GM12865 (cell line): Measurements from ENCODE around the gene SERINC3.
A peak's percentile ranks its signal among the peaks of the same experiment; 100 is the strongest.

Source experiments
- DNase-seq: peaks from one replicate; pipeline ENCODE4 v3.0.0; 2010; ENCODE audit warnings: low read depth
- H3K4me3 ChIP-seq: 2 replicates; pipeline ENCODE4 v1.5.1; 2011; ENCODE audit warnings: mild to moderate bottlenecking, low read depth, low read length, control low read depth
- CTCF ChIP-seq: IDR thresholded peaks from 2 replicates; pipeline ENCODE4 v1.5.1; 2011; ENCODE audit warnings: low read length, control low read depth, low read depth, inconsistent platforms; ENCODE audit not compliant: insufficient read depth; ENCODE audit errors: missing control alignments

SERINC3 gene

GRCh38 chr20:44461803-44462174 lies 60.1 kb downstream of the SERINC3 start:
- no peak for TF ChIP-seq CTCF
- DNase-seq: no peak
- H3K4me3 ChIP-seq: no peak overlapping the region

- no peak for DNase-seq
- no peak overlapping the region for H3K4me3 ChIP-seq
- no peak for TF ChIP-seq CTCF
Observed at GRCh38 chr20:44461142-44461802, 60.6 kb downstream of the SERINC3 start.

- peak; percentile 35 for TF ChIP-seq CTCF
- no peak overlapping the region for H3K4me3 ChIP-seq
- DNase-seq: peak; percentile 34
Observed at GRCh38 chr20:44460795-44461141, 61.1 kb downstream of the SERINC3 start.

GRCh38 chr20:44459271-44459670 lies 62.6 kb downstream of the SERINC3 start:
- TF ChIP-seq CTCF: no peak
- no peak for DNase-seq
- H3K4me3 ChIP-seq: no peak overlapping the region

- H3K4me3 ChIP-seq: no peak overlapping the region
- TF ChIP-seq CTCF: no peak
- no peak for DNase-seq
Observed at GRCh38 chr20:44457016-44457415, 64.9 kb downstream of the SERINC3 start.

GRCh38 chr20:44456611-44457010 lies 65.3 kb downstream of the SERINC3 start:
- no peak for DNase-seq
- TF ChIP-seq CTCF: no peak
- no peak overlapping the region for H3K4me3 ChIP-seq

GRCh38 chr20:44455126-44455525 lies 66.7 kb downstream of the SERINC3 start:
- no peak overlapping the region for H3K4me3 ChIP-seq
- DNase-seq: no peak
- TF ChIP-seq CTCF: no peak
